GM21360 (cell line): ENCODE measurements around the gene PCSK1N.

Source experiments
- ATAC-seq: cut with Tn5 transposase; IDR thresholded peaks from one replicate; pipeline ENCODE4 v1.9.1; 2021; ENCODE audit warnings: mild to moderate bottlenecking, moderate library complexity; ENCODE audit not compliant: unreplicated experiment

The PCSK1N gene

DNA sequence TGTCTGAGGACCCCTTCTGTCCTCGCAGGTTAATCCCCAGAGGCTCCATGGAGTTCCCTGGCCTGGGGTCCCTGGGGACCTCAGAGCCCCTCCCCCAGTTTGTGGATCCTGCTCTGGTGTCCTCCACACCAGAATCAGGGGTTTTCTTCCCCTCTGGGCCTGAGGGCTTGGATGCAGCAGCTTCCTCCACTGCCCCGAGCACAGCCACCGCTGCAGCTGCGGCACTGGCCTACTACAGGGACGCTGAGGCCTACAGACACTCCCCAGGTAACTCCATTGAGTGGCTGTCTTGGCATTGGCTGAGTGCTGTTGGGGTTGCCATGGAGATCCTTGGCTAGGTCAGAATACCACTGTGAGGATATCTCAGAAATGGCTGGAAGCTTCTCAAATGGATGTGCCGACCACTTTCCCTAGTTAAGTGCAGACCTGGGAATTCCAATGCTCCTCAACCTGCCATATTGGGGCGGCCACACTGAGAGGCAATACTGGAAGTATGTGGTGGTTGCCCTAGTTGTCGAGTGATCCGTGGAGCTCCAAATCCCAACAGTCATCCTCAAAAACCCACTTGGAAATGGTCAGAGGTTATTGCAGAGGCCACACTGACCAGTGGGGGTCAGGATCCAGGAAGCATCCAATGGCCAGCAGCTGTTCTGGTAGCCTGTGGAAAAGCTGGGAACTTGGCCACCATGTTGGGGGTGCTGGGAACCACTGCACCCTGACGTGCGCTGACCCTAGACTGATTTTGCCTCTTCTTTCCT is 44.2 kb downstream of the PCSK1N start:
- ATAC-seq: no peak

DNA sequence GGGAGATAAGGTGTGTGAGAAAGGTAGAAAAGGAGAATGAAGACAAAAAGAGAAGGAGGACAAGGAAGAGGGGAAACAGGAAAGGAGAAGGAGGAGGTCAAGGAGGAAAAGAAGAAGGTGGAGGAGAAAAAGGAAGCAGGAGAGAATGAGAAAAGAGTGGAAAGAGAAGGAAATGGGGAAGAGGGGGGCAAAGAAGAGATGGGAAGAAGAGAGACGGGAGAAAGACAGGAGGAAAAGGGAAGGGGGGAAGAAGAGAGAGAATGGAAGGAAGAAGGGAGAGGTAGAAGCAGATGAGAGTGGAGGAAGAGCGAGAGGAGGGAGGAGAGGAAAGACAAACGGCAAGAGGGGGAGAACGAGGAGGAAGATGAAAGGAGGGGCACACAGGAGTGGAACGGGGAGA is 44.9 kb downstream of the PCSK1N start:
- no peak for ATAC-seq

DNA sequence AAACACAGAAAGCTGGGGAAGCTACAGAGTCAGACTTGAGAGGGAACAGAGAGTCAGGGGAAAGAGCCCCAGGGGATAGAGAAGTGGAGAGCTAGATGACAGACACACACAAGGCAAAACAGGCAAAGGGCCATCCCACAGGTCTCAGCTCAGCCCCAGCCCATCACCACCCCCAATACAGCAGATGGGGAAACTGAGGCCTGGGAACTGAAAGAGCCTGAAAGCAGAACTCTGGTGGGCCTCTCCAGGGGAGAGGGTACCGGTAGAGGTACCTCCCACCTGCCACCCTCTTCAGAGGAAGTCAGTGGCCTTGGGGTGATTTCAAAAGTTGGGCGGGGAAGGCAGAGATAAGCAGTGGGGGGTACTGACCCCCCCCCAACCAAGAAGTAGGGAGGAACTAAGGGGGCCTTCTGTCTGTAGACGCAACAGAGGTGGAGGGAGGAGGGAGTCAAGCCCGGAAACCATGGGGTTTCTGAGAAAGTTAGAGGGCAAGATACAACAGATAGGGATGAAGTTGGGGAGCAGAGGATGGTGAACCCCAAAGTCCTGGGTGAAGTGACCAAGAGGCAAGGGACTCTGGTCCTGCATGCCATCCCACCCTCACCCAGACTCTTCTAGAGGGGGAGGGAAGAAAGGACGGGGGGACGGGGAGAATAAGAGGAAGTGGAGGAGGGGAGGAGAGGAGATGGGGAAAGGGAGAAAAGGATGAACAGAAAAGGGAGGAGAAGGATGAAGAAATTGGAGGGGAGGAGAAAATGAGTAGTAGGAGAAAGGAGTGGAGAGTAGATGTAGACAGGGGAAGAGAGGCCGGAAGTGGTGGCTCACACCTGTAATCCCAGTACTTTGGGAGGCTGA is 45.8 kb downstream of the PCSK1N start:
- no peak for ATAC-seq

DNA sequence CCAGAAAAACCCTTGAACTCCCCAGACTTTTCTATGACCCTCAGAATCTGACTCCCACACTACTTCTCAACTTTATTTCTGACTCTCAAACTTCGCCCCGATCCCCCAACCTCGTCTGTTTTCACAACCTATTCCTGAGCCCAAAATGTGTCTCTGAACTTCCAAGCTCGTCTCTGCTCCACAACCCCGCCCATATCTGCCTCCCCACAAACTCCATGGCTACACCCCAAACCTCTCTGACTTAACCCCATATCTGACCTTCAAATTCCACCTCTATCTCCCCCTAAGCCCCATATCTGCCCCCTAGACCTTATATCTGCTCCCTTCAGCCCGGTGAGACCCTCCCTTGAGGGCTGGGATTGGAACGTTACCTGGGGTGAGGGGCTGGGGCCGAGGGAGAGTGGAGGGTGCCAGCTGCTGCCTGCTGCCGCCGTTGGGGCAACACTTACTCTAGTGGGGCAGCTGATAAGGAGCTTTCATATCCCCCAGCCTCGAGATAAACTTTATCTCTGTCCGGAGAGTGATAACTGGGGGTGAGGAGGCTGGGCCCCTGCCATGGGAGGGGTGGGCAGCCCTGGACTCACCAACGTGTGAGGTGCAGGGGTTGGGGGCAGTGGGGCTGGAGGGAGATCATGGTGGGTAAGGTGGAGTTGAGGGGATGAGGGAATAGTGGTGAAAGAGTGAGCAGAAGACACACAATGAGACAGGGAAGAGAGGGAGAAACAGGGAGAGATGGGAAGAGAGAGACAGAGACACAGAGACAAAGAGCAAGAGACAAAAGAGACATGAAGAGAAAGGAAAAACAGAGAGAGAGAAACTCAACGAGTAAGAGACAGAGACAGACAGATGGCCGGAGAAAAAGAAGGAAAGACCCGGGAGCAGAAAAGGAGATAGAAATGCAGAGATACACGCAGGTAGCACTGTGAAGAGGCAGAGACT is 47.6 kb downstream of the PCSK1N start:
- no peak for ATAC-seq

DNA sequence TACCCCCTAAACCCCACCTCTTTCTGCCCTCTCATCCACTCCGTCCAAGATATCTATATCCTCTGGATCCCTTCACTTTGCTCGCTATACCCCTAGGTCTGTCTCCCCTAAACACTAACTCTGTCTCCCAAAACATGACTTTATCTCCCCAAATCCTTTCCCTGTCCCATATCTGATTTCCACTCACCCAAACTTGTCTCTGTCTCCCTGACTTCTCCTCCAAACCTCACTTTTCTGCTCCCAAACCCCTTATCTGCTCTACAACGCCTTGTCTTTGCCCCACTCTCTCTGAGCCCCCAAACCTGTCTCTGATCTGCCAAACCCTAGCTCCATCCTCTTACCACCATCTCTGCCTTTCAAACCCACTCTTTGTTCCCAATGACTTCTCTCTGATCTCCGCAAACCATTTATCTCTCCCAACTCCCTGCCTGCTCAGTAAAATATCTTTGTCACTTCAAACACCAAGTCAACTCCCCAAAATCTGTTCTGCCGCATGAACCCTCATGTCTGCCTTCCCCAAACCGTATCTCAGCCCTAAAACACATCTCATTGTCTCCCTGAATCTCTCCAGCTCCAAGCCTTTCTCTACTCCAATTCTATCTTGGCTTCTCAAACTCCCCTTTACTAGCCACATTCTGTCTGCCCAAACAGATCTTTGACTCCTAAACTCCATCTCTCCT is 48.4 kb downstream of the PCSK1N start:
- no peak for ATAC-seq

DNA sequence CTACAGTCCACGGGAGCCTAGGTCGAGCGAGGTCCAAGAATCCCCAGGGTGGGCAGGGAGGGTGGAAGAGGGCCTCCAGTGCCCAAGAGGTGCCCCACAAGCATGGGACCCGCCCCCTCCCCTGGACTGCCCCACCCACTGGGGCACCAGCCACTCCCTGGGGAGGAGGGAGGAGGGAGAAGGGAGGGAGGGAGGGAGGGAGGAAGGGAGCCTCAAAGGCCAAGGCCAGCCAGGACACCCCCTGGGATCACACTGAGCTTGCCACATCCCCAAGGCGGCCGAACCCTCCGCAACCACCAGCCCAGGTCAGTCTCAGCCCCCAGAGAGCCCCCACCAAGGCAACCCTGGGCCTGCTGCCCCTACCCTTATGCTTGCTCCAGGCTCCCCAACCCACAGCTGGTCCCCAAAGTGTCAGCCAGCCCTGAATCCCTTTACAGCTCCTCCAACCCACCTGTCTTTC is 49.0 kb downstream of the PCSK1N start, which contains the start of gene GATA1:
TSS of gene GATA1 (plus strand) at position 250 of the 460 bp plus-strand sequence. CDS start 4,520 bp downstream, outside the sequence.
- ATAC-seq: no peak

DNA sequence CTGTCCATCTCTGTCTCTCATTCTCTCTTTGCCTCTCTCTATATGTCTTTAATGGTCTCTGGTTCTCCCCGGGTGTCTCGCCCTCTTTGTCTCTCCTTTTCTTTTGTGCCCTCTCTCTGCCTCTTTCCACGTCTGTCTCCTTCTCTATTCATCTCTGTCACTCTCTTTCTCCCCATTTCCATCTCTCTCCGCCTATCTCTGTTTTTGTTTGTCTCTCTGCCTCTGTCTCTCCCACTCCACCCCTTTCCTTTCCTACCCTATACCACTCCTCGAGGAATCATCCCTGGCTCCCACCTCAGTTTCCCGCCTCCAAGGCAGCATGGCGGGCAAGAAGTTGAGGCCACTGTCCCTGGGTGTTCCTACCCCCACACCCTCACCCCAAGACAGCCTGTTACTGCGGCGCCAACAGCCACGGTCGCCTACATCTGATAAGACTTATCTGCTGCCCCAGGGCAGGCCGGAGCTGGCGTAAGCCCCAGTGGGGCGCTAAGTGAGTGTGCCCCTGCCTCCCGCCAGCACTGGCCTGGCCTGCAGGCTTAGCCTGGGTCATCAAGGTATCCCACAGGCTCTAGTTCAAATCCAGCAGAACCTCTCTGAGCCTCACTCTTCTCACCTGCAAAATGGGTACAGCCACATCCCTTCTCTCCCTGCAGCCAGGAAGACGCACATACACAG is 49.7 kb downstream of the PCSK1N start:
- no peak for ATAC-seq

DNA sequence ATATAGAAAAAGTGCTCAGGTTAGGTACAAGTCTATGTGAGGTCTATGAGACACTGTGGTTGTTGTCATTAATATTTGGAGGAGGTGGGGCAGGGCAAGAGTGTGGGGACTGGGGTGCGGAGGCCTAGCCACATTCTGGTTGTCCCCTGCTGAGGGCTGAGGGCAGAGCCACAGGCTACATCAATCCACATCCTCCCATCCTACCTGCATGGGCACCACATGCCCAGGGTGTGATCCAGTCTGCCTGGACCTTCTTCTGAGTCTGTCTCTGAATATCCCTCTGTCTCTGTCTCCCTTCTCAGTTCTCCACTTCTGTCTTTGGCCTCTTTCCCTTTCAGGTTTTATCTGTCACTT is 50.2 kb downstream of the PCSK1N start:
- no peak for ATAC-seq

DNA sequence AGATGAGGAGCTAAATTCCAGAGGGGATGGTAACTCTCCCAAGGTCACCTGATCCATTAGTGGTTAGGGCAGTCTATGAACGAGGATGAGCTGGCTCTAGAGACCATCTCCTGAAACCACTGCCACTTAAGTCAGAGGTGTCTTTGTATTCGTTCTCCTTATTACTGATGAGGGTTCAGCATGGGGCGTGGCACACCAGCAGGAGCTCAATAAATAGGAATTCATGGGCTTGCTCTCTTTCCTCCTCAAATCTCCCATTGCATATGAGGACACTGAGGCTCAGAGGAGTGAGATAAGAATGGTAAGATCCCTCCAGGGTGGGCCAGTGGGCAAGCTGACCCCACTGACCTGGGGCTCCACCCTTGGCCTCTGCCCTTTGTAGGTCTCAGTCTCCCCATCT is 50.7 kb downstream of the PCSK1N start:
- ATAC-seq: no peak

DNA sequence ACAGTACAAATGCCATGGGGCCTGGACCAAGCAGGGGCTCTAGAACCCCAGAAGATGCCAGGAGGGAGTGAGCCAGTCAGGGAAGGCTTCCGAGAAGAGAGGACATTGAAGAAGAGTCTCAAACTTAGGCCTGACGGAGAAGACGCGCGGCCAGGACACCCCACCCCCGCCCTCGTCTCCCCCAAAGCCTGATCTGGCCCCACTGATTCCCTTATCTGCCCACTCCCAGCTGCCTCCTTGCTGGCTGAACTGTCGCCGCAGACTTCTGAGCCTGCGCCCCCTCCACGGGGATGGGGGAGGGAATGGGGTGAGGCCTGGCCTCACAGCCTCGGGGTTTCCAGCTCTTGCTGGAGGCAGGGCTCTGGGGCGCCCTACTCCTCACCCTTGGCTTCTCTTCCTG is 52.6 kb downstream of the PCSK1N start:
- ATAC-seq: no peak

DNA sequence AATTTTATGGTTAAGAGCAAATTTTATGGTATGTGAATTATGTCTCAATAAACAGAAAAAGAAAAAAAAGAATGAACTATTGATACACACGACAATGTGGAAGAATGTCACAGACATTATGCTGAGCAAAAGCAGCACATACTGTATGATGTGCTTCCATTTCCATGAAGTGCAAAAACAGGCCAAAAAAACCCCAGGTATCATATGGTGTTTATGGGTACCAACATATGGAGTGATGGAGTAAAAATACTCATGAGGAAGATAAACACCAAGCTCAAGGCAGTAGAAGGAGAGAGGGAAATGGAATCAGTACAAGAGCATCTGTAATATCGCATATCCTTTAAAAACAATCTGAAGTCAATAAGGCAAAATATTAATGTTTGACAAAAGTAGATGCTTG is 53.2 kb downstream of the PCSK1N start:
- no peak for ATAC-seq

DNA sequence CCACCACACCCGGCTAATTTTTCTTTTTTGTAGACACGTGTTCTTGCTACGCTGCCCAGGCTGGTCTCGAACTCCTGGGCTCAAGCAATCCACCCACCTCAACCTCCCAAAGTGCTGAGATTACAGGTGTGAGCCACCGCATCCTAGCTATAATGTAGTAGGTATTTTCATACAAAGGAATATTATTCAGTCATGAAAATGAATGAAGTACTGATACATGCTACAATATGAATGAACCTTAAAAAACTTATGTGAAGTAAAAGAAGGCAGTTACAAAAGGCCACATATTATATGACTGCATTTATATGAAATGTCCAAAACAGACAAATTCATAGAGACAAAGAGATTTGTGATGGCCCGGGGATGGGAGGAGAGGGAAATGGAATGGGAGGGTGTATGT is 53.7 kb downstream of the PCSK1N start:
- ATAC-seq: no peak
